HepG2 (cell line): ENCODE measurements around the gene MAPK1. TPM values are rescaled to one million over a fixed set of nuclear protein-coding genes. Genes with fewer than 3 reads are reported as not detected.

Experiments used
- ARID3A ChIP-seq: IDR thresholded peaks from 2 replicates; pipeline ENCODE4 v1.6.1; 2012; ENCODE audit warnings: low read depth, low read length, improper control_type of control experiment
- CSRNP1 ChIP-seq: sonication (generic); formaldehyde crosslinking; IDR thresholded peaks from 2 replicates; pipeline ENCODE4 v1.8.1; 2023; ENCODE audit warnings: mild to moderate bottlenecking, missing genetic modification reagents
- GATA4 ChIP-seq: sonication (generic); IDR thresholded peaks from 2 replicates; pipeline ENCODE4 v1.6.1; 2016; ENCODE audit warnings: antibody characterized with exemption, low read depth, borderline replicate concordance
- GATAD2A ChIP-seq: IDR thresholded peaks from 2 replicates; pipeline ENCODE4 v1.6.1; 2016
- RERE ChIP-seq: IDR thresholded peaks from 2 replicates; pipeline ENCODE4 v1.6.1; 2016; ENCODE audit warnings: low read depth, missing genetic modification reagents, missing compliant biosample characterization
- SOX13 ChIP-seq, 3 experiments: fragments of 450-650 bp in 1 of 3; sonication (generic) in 1 of 3; formaldehyde crosslinking in 1 of 3; IDR thresholded peaks in 2 of 3; conservative IDR thresholded peaks in 1 of 3; 2 replicates each; pipeline versions ENCODE4 v1.5.0 to v1.6.1; 2016 to 2020; ENCODE audit warnings: antibody characterized with exemption in 1 of 3, mild to moderate bottlenecking in 1 of 3, missing compliant biosample characterization in 1 of 3, missing genetic modification reagents in 1 of 3, moderate library complexity in 1 of 3
- SOX6 ChIP-seq, 2 experiments: fragments of 450-650 bp in 1 of 2; sonication (generic) in 1 of 2; formaldehyde crosslinking in 1 of 2; IDR thresholded peaks; 2 replicates each; pipeline versions ENCODE4 v1.4.0 to v1.6.1; 2017 to 2020; ENCODE audit warnings: antibody characterized with exemption in 1 of 2, mild to moderate bottlenecking in 1 of 2, missing genetic modification reagents in 1 of 2
- TGIF2 ChIP-seq: IDR thresholded peaks from 2 replicates; pipeline ENCODE4 v1.6.1; 2016; ENCODE audit warnings: control low read depth, missing compliant biosample characterization
- YEATS4 ChIP-seq: sonication (generic); formaldehyde crosslinking; IDR thresholded peaks from 2 replicates; pipeline ENCODE4 v1.4.0; 2020; ENCODE audit warnings: missing genetic modification reagents, borderline replicate concordance
- ZNF224 ChIP-seq: sonication (generic); formaldehyde crosslinking; IDR thresholded peaks from 2 replicates; pipeline ENCODE4 v1.5.0; 2020; ENCODE audit warnings: mild to moderate bottlenecking, missing genetic modification reagents
- ZNF350 ChIP-seq: sonication (generic); formaldehyde crosslinking; IDR thresholded peaks from 2 replicates; pipeline ENCODE4 v1.4.0; 2020; ENCODE audit warnings: mild to moderate bottlenecking, low read depth, missing genetic modification reagents, borderline replicate concordance
- ZNF383 ChIP-seq: sonication (generic); formaldehyde crosslinking; IDR thresholded peaks from 2 replicates; pipeline ENCODE4 v1.4.0; 2020; ENCODE audit warnings: missing genetic modification reagents, mild to moderate bottlenecking, borderline replicate concordance
- ZNF441 ChIP-seq: sonication (generic); formaldehyde crosslinking; IDR thresholded peaks from 2 replicates; pipeline ENCODE4 v1.7.0; 2021; ENCODE audit warnings: missing genetic modification reagents, borderline replicate concordance
- ZNF501 ChIP-seq: sonication (generic); formaldehyde crosslinking; IDR thresholded peaks from 2 replicates; pipeline ENCODE4 v1.5.1; 2020; ENCODE audit warnings: mild to moderate bottlenecking, moderate library complexity, missing genetic modification reagents
- ZNF629 ChIP-seq: sonication (generic); formaldehyde crosslinking; conservative IDR thresholded peaks from 2 replicates; pipeline ENCODE4 v1.5.0; 2020; ENCODE audit warnings: missing genetic modification reagents
- ZNF710 ChIP-seq: sonication (generic); formaldehyde crosslinking; IDR thresholded peaks from 2 replicates; pipeline ENCODE4 v1.5.0; 2020; ENCODE audit warnings: mild to moderate bottlenecking, missing genetic modification reagents, borderline replicate concordance
- polyA plus RNA-seq, 8 experiments: library from polyadenylated mRNA; depleted of rRNA in 3 of 8; stranded (reverse) in 7 of 8; unstranded in 1 of 8; fragments of >200 nt; fragmentation: Illumina TruSeq in 4 of 8; extraction: Trizol in 4 of 8; gene quantifications; 2 replicates each; pipeline versions ENCODE4 v1.2.1 to v1.2.3, GENCODE V29; 2011 to 2016; ENCODE audit warnings: low read depth in 4 of 8, missing spikeins in 1 of 8, mixed read lengths in 1 of 8; ENCODE audit not compliant: insufficient read depth in 1 of 8
- total RNA-seq, 5 experiments: library from RNA; depleted of rRNA; stranded (reverse); fragments of >200 nt; fragmentation: Illumina TruSeq; extraction: Trizol; gene quantifications; 2 replicates each; pipeline ENCODE4 v1.2.3, GENCODE V29; 2016; ENCODE audit warnings: low read depth in 1 of 5

The MAPK1 gene
- total and polyA plus RNA-seq, 2 of the 13 experiments (the other 11 are each of a cell fraction or from before 2014, with no cell fraction given) = 107 to 114 TPM

GRCh38 chr22:21902296-21903087 is 35.0 kb upstream of the MAPK1 start (continued):
- TF ChIP-seq RERE (no peak), ZNF710 (no peak), ARID3A (no peak), SOX6 (IDR thresholded peaks at IDR 0.05) (no peak), SOX6 (CRISPR knock-in tag; IDR thresholded peaks at IDR 0.05) (peak; percentile 49; the same call in 1 of the 2 replicates), SOX13 (IDR thresholded peaks at IDR 0.05) (no peak), SOX13 (CRISPR knock-in tag; conservative IDR thresholded peaks at IDR 0.05 in 1 of 2, IDR thresholded peaks at IDR 0.05 in 1 of 2) (peak in 1 of 2 experiments; percentile 19; a peak in 1 of 4 replicates), YEATS4 (CRISPR knock-in tag) (no peak), ZNF350 (no peak), ZNF224 (CRISPR knock-in tag) (no peak), TGIF2 (CRISPR knock-in tag) (0 out of 2 replicates have a peak, but pooled peaks have one; percentile 35), CSRNP1 (CRISPR knock-in tag) (no peak), GATAD2A (CRISPR knock-in tag) (peak; percentile 36; the same call in 1 of the 2 replicates), GATA4 (no peak), ZNF441 (CRISPR knock-in tag) (no peak), ZNF383 (CRISPR knock-in tag) (no peak), ZNF501 (no peak), ZNF629 (CRISPR knock-in tag) (no peak)
